GM06990 (cell line): Measurements from ENCODE around the gene TMEM184A.

ENCODE experiments used
- DNase-seq: peaks from one replicate; pipeline ENCODE4 v3.0.0-alpha.2; 2011; ENCODE audit not compliant: insufficient read length; ENCODE audit errors: extremely low read depth
- H3K27me3 ChIP-seq: replicated peaks from 2 replicates; pipeline ENCODE4 v1.6.0; 2011; ENCODE audit warnings: low read length; ENCODE audit not compliant: control insufficient read depth, insufficient read depth
- H3K36me3 ChIP-seq: 2 replicates; pipeline ENCODE4 v1.5.1; 2011; ENCODE audit warnings: low read length; ENCODE audit not compliant: control insufficient read depth, insufficient read depth
- H3K4me3 ChIP-seq: replicated peaks from 2 replicates; pipeline ENCODE4 v1.5.1; 2011; ENCODE audit warnings: low read depth, mild to moderate bottlenecking, control low read depth, low read length
- CTCF ChIP-seq: IDR thresholded peaks from 2 replicates; pipeline ENCODE4 v1.5.1; 2011; ENCODE audit warnings: low read length, control low read depth, mild to moderate bottlenecking, inconsistent platforms; ENCODE audit not compliant: insufficient read depth, poor library complexity, severe bottlenecking

The TMEM184A gene

GRCh38 chr7:1535100-1535458 lies 20.9 kb downstream of the TMEM184A start:
- Histone ChIP-seq H3K4me3 (no peak overlapping the region), H3K27me3 (no peaks in the 10 kb centered on the region), H3K36me3 (peaks cover 14% of the 10 kb centered on the region)
- DNase-seq: no peak
- TF ChIP-seq CTCF: no peak

GRCh38 chr7:1534330-1535099 lies 21.5 kb downstream of the TMEM184A start:
- TF ChIP-seq CTCF: no peak
- no peak for DNase-seq
- Histone ChIP-seq H3K4me3 (no peak overlapping the region), H3K27me3 (no peaks in the 10 kb centered on the region), H3K36me3 (peaks cover 14% of the 10 kb centered on the region)

GRCh38 chr7:1533547-1534329 lies 22.3 kb downstream of the TMEM184A start:
- Histone ChIP-seq H3K4me3 (no peak overlapping the region), H3K36me3 (peaks cover 8% of the 10 kb centered on the region), H3K27me3 (no peaks in the 10 kb centered on the region)
- no peak for TF ChIP-seq CTCF
- peak; percentile 64 for DNase-seq

GRCh38 chr7:1533255-1533546 lies 22.8 kb downstream of the TMEM184A start:
- no peak for TF ChIP-seq CTCF
- H3K4me3 ChIP-seq: peak overlapping the region; percentile 79
- DNase-seq: no peak
- H3K27me3 ChIP-seq: no peaks in the 10 kb centered on the region
- H3K36me3 ChIP-seq: peaks cover 7% of the 10 kb centered on the region

- Histone ChIP-seq H3K36me3 (peaks cover 7% of the 10 kb centered on the region), H3K4me3 (peak overlapping the region; percentile 79), H3K27me3 (no peaks in the 10 kb centered on the region)
- peak; percentile 36 for DNase-seq
- TF ChIP-seq CTCF: no peak
Measured at GRCh38 chr7:1532456-1533254, 23.4 kb downstream of the TMEM184A start.
